Endodermal cell (in vitro differentiated cells): ENCODE data around the gene UBE2D2. TPM values are rescaled to one million over a fixed set of nuclear protein-coding genes. Genes with fewer than 3 reads are reported as not detected.
"Not testable (repeated sequence)": the region's sequence is repeated elsewhere in the genome, so short reads cannot be mapped to it uniquely, and the experiment has no call there.

ENCODE experiments used
- DNase-seq: peaks from one replicate; pipeline ENCODE4 v3.0.0-alpha.2; 2017
- H3K27ac ChIP-seq: 2 replicates; pipeline ENCODE4 v1.5.1; 2013; ENCODE audit warnings: mild to moderate bottlenecking, low read depth, low read length, moderate library complexity
- H3K27me3 ChIP-seq: 2 replicates; pipeline ENCODE4 v1.6.1; 2013; ENCODE audit warnings: mild to moderate bottlenecking, low read length, moderate library complexity; ENCODE audit not compliant: insufficient read depth, control insufficient read depth, poor library complexity, severe bottlenecking
- H3K36me3 ChIP-seq: 2 replicates; pipeline ENCODE4 v1.7.0; 2013; ENCODE audit warnings: mild to moderate bottlenecking, low read length, moderate library complexity; ENCODE audit not compliant: control insufficient read depth, insufficient read depth
- H3K4me1 ChIP-seq: one replicate; pipeline ENCODE4 v1.7.0; 2013; ENCODE audit warnings: low read length; ENCODE audit not compliant: control insufficient read depth, insufficient read depth
- H3K4me3 ChIP-seq: 2 replicates; pipeline ENCODE4 v1.5.1; 2013; ENCODE audit warnings: mild to moderate bottlenecking, low read length, moderate library complexity
- H3K9ac ChIP-seq: 2 replicates; pipeline ENCODE4 v1.6.1; 2013; ENCODE audit warnings: mild to moderate bottlenecking, low read length, moderate library complexity; ENCODE audit not compliant: poor library complexity, severe bottlenecking; ENCODE audit errors: extremely low read depth
- H3K9me3 ChIP-seq: 2 replicates; pipeline ENCODE4 v1.6.1; 2013; ENCODE audit warnings: mild to moderate bottlenecking, low read length, moderate library complexity; ENCODE audit not compliant: control insufficient read depth
- H3K27ac Mint-ChIP-seq: 2 replicates; pipeline ENCODE4 v1.8.0; 2020; ENCODE audit warnings: mixed read lengths
- H3K27me3 Mint-ChIP-seq: 2 replicates; pipeline ENCODE4 v1.8.0; 2021; ENCODE audit warnings: mild to moderate bottlenecking, mixed read lengths; ENCODE audit not compliant: insufficient read depth
- H3K36me3 Mint-ChIP-seq: 2 replicates; pipeline ENCODE4 v1.8.0; 2020; ENCODE audit warnings: low read depth, mixed read lengths
- H3K4me1 Mint-ChIP-seq: 2 replicates; pipeline ENCODE4 v1.8.0; 2020; ENCODE audit warnings: mixed read lengths
- H3K4me3 Mint-ChIP-seq: 2 replicates; pipeline ENCODE4 v1.8.0; 2020; ENCODE audit warnings: mild to moderate bottlenecking, moderate library complexity, mixed read lengths
- H3K9me3 Mint-ChIP-seq: 2 replicates; pipeline ENCODE4 v1.8.0; 2020; ENCODE audit warnings: mild to moderate bottlenecking, mixed read lengths
- WGBS, 2 experiments: methylation state at CpG; one replicate each; pipeline versions ENCODE4 v1.1.5 to v1.1.7; 2013; ENCODE audit warnings: missing lambda C conversion rate in 2 of 2, mixed read lengths in 1 of 2; ENCODE audit not compliant: insufficient coverage in 1 of 2, insufficient read length in 1 of 2; 5-methylcytosine and 5-hydroxymethylcytosine counted together
- total RNA-seq, 2 donors: library from RNA; stranded (reverse); fragmentation: NEBNext Ultra II Directional in 1 of 2; extraction: Animal tissue kit (Norgen Biotek cat#: 25700) in 1 of 2; gene quantifications; 2 replicates in 1 of 2; 3 replicates in 1 of 2; pipeline ENCODE4 v1.2.1, GENCODE V29; 2021

The UBE2D2 gene
- total RNA-seq, 2 donors from 2014 or later: 172 to 202 TPM

DNA sequence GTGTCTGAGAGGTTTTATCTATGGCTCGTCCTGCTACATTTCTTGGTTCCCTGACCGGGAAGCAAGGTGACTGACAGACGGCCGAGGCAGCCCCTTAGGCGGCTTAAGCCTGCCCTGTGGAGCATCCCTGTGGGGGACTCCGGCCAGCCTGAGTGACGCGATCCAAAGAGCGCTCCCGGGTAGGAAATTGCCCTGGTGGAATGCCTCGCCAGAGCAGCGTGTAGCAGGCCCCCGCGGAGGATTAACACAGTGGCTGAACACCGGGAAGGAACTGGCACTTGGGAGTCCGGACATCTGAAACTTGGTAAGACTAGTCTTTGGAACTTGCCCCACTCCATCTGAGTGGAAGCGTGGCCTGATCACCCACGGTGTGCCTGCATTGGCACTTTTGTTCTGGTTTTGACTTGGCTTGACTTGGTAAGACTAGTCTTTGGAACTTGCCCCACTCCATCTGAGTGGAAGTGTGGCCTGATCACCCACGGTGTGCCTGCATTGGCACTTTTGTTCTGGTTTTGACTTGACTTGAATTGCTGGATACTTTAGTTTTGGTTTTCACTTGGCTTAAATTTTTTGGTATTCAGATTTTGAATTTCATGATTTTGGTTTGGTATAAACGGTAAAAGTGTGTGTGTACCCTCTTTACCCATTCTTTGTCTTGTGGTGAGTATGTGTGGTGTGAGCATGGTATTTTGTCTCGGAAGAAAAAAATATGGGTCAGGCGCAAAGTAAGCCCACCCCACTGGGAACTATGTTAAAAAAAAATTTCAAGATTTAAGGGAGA lies 34.6 kb upstream of the UBE2D2 start:
- H3K9ac ChIP-seq, H3K4me3 Mint-ChIP-seq, H3K9me3 ChIP-seq, H3K27me3 Mint-ChIP-seq, H3K36me3 ChIP-seq, H3K4me1 ChIP-seq, H3K36me3 Mint-ChIP-seq, H3K9me3 Mint-ChIP-seq, H3K4me3 ChIP-seq, H3K27me3 ChIP-seq: not testable (repeated sequence)
- Mint-ChIP-seq H3K27ac (peak overlapping the region; percentile 66), H3K4me1 (peaks cover 34% of the 10 kb centered on the region)
- DNase-seq: peak; percentile 73
- H3K27ac ChIP-seq: peak overlapping the region; percentile 53
- WGBS, 2 experiments: 66 to 72% methylated on average over 15 to 22 of the region's 22 CpGs

DNA sequence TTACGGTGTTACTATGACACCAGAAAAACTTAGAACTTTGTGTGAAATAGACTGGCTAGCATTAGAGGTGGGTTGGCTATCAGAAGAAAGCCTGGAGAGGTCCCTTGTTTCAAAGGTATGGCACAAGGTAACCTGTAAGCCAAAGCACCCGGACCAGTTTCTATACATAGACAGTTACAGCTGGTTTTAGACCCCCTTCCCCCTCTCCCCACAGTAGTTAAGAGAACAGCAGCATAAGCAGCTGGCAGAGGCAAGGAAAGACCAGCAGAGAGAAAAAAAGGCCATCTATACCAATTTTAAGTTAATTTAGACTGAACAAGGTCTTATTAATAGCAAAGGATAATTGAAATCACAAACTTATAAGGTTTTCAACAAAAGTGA lies 34.1 kb upstream of the UBE2D2 start:
- not testable (repeated sequence) for H3K9me3 Mint-ChIP-seq, H3K4me3 Mint-ChIP-seq, H3K27ac ChIP-seq, H3K9ac ChIP-seq, H3K9me3 ChIP-seq, H3K4me3 ChIP-seq, H3K27me3 ChIP-seq, H3K36me3 Mint-ChIP-seq, DNase-seq, H3K27me3 Mint-ChIP-seq, H3K27ac Mint-ChIP-seq, H3K4me1 ChIP-seq, H3K36me3 ChIP-seq
- H3K4me1 Mint-ChIP-seq: peaks cover 34% of the 10 kb centered on the region
- 92 to 100% methylated on average over 1 to 2 of the region's 2 CpGs for WGBS, 2 experiments

DNA sequence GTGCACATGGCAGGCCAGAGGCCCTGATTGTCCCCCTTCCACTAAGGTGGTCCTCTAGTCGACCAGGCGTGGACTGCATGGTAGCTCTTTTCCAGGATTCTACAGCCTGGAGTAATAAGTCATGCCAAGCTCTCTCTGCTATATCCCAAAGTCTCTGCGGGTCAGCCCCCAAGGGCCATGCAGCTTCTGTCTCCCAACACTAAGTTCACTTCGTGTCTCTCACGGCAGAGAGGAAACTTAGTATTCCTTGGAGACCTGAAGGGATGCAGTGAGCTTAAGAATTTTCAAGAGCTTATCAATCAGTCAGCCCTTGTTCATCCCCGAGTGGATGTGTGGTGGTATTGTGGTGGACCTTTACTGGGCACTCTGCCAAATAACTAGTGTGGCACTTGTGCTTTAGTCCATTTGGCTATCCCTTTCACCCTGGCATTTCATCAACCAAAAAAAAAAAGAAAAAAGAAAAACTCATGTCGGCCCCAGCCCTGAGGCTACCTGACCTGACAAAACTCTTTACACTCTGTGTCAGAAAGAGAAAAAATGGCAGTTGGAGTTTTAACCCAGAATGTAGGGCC lies 33.2 kb upstream of the UBE2D2 start:
- H3K36me3 ChIP-seq, H3K27ac ChIP-seq, H3K4me1 ChIP-seq, DNase-seq, H3K9me3 ChIP-seq, H3K4me3 Mint-ChIP-seq, H3K27me3 Mint-ChIP-seq, H3K4me3 ChIP-seq, H3K36me3 Mint-ChIP-seq, H3K27ac Mint-ChIP-seq, H3K27me3 ChIP-seq, H3K9ac ChIP-seq, H3K9me3 Mint-ChIP-seq: not testable (repeated sequence)
- WGBS, 2 experiments: 82 to 91% methylated on average over 4 to 6 of the region's 7 CpGs
- peaks cover 34% of the 10 kb centered on the region for H3K4me1 Mint-ChIP-seq

DNA sequence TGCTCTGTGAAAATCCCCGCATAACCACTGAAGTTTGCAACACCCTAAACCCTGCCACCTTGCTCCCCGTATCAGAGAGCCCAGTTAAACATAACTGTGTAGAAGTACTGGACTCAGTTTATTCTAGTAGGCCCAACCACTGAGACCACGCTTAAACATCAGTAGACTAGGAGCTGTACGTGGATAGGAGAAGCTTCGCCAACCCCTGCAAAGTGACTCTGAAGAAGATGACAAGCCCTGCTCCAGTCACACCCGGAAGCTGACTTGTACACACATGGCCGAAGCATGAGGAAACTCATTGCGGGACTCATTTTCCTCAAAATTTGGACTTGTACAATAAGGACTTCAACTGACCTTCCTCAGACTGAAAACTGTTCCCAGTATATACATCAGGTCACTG lies 32.4 kb upstream of the UBE2D2 start:
- WGBS, 2 experiments: 86 to 93% methylated on average over 8 of the region's 8 CpGs
- H3K27me3 ChIP-seq, H3K9me3 ChIP-seq, DNase-seq, H3K27ac ChIP-seq, H3K4me3 Mint-ChIP-seq, H3K9me3 Mint-ChIP-seq, H3K27ac Mint-ChIP-seq, H3K4me1 ChIP-seq, H3K36me3 Mint-ChIP-seq, H3K4me3 ChIP-seq, H3K9ac ChIP-seq, H3K27me3 Mint-ChIP-seq, H3K36me3 ChIP-seq: not testable (repeated sequence)
- H3K4me1 Mint-ChIP-seq: peaks cover 28% of the 10 kb centered on the region

DNA sequence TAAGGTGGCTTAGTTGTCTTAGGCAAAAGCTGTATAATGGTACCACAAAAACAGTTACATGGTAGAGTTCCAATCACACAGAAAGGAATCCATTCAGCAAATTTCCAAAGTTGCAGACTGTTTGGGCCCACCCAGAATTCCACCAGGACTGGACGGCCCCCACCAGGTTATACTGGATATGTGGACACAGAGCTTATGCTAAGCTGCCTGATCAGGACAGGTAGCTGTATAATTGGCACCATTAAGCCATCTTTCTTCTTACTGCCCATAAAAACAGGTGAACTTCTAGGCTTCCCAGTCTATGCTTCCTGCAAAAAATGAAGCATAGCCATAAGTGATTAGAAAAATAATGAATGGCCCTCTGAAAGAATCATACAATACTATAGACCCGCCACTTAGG lies 31.1 kb upstream of the UBE2D2 start:
- H3K27me3 ChIP-seq, H3K4me3 ChIP-seq, H3K4me1 ChIP-seq, H3K9me3 ChIP-seq, DNase-seq, H3K9ac ChIP-seq, H3K36me3 Mint-ChIP-seq, H3K4me3 Mint-ChIP-seq, H3K27ac ChIP-seq, H3K27ac Mint-ChIP-seq, H3K27me3 Mint-ChIP-seq, H3K36me3 ChIP-seq, H3K9me3 Mint-ChIP-seq: not testable (repeated sequence)
- WGBS, 2 experiments: 90 to 100% methylated on average over 1 to 2 of the region's 2 CpGs
- H3K4me1 Mint-ChIP-seq: peaks cover 16% of the 10 kb centered on the region
